ENCODE results near the gene FAR2.
"Not testable (repeated sequence)": the region's sequence is repeated elsewhere in the genome, so short reads cannot be mapped to it uniquely, and the experiment has no call there.

Gene FAR2

GRCh38 chr12:29148911-29149690 is at the start of gene FAR2:
TSS of gene FAR2 (plus strand) at chr12:29149278. CDS start at chr12:29270450, 121,172 bp downstream.
- DNase-seq: peak; percentile 67

GRCh38 chr12:29102741-29103140 is 46.3 kb upstream of the FAR2 start:
- no peak for DNase-seq

GRCh38 chr12:29103539-29103974 is 45.5 kb upstream of the FAR2 start:
- peak; percentile 92 for DNase-seq

- no peak for DNase-seq
Observed at GRCh38 chr12:29104516-29104915, 44.6 kb upstream of the FAR2 start.

- DNase-seq: no peak
Observed at GRCh38 chr12:29110506-29111442, 38.3 kb upstream of the FAR2 start.

- no peak for DNase-seq
Observed at GRCh38 chr12:29113101-29113500, 36.0 kb upstream of the FAR2 start.

GRCh38 chr12:29116414-29116813 is 32.7 kb upstream of the FAR2 start:
- no peak for DNase-seq

GRCh38 chr12:29131539-29131938 is 17.5 kb upstream of the FAR2 start:
- no peak for DNase-seq

- DNase-seq: no peak
Observed at GRCh38 chr12:29132316-29132715, 16.8 kb upstream of the FAR2 start.

- no peak for DNase-seq
Observed at GRCh38 chr12:29133181-29133580, 15.9 kb upstream of the FAR2 start.

GRCh38 chr12:29133680-29134079 is 15.4 kb upstream of the FAR2 start:
- DNase-seq: no peak

- DNase-seq: not testable (repeated sequence)
Observed at GRCh38 chr12:29138256-29138655, 10.8 kb upstream of the FAR2 start.

GRCh38 chr12:29138855-29139254 is 10.2 kb upstream of the FAR2 start:
- DNase-seq: not testable (repeated sequence)

GRCh38 chr12:29145372-29146170 is 3.5 kb upstream of the FAR2 start:
- DNase-seq: no peak

GRCh38 chr12:29146196-29146595 is 2.9 kb upstream of the FAR2 start:
- DNase-seq: no peak

- no peak for DNase-seq
Observed at GRCh38 chr12:29147731-29148595, 1.1 kb upstream of the FAR2 start.

GRCh38 chr12:29148596-29148910 is 525 bp upstream of the FAR2 start:
- no peak for DNase-seq

GRCh38 chr12:29149691-29150281 is 708 bp downstream of the FAR2 start:
- DNase-seq: peak; percentile 9

GRCh38 chr12:29150462-29150861 is 1.4 kb downstream of the FAR2 start:
- DNase-seq: no peak

GRCh38 chr12:29152223-29152868 is 3.3 kb downstream of the FAR2 start:
- no peak for DNase-seq

- DNase-seq: no peak
Observed at GRCh38 chr12:29152981-29153630, 4.0 kb downstream of the FAR2 start.

All from activated CD4-positive, alpha-beta T cell treated with anti-CD3 and anti-CD28 coated beads, Interleukin-10, Interleukin-2, amounts not matched to agents 100 ng/mL and 50 ng/mL, durations not matched to agents 16 hours and 8 hours (primary cell).